Thoracic aorta (tissue), 2 donors: ENCODE results near the gene DERA. TPM values are rescaled to one million over a fixed set of nuclear protein-coding genes. Genes with fewer than 3 reads are reported as not detected.
"Not testable (repeated sequence)": the region's sequence is repeated elsewhere in the genome, so short reads cannot be mapped to it uniquely, and the experiment has no call there.

ENCODE experiments used
- ATAC-seq: fragments of 150-250 bp; one replicate; pipeline ENCODE4 v1.8.0; 2017; ENCODE audit warnings: low read depth; ENCODE audit not compliant: insufficient number of reproducible peaks, low FRiP score
- DNase-seq: peaks from one replicate; pipeline ENCODE4 v3.0.0-alpha.2; 2020; ENCODE audit warnings: low spot score
- H3K27ac ChIP-seq, 2 donors: fragments of 200-600 bp; sonication (generic); 1 replicate in 1 of 2; 2 replicates in 1 of 2; pipeline ENCODE4 v1.5.1; 2016; ENCODE audit warnings: mild to moderate bottlenecking in 2 of 2, moderate library complexity in 2 of 2
- H3K27me3 ChIP-seq: fragments of 200-600 bp; sonication (generic); replicated peaks from 2 replicates; pipeline ENCODE4 v1.6.0; 2016; ENCODE audit warnings: mild to moderate bottlenecking; ENCODE audit not compliant: insufficient read depth
- H3K36me3 ChIP-seq: fragments of 200-600 bp; sonication (generic); one replicate; pipeline ENCODE4 v1.5.1; 2016
- H3K4me1 ChIP-seq, 2 donors: fragments of 200-600 bp; sonication (generic); 1 replicate in 1 of 2; 2 replicates in 1 of 2; pipeline versions ENCODE4 v1.5.1 to v1.6.0; 2016; ENCODE audit warnings: low read depth in 2 of 2, mild to moderate bottlenecking in 1 of 2; ENCODE audit not compliant: control insufficient read depth in 1 of 2
- H3K4me3 ChIP-seq: fragments of 200-600 bp; sonication (generic); 2 replicates; pipeline ENCODE4 v1.5.1; 2016; ENCODE audit warnings: mild to moderate bottlenecking
- H3K9me3 ChIP-seq: fragments of 200-600 bp; sonication (generic); 2 replicates; pipeline ENCODE4 v1.5.1; 2016
- CTCF ChIP-seq: fragments of 200-600 bp; sonication (generic); IDR thresholded peaks from one replicate; pipeline ENCODE4 v1.5.1; 2019; ENCODE audit warnings: antibody characterized with exemption
- total RNA-seq, 2 donors: library from RNA; depleted of rRNA; stranded (reverse); fragments of >200 nt; gene quantifications; one replicate each; pipeline versions ENCODE4 v1.1.0 to v1.2.3, GENCODE V29; 2016

Gene DERA
- total RNA-seq, 2 donors from 2014 or later = 25.5 to 47.4 TPM

GRCh38 chr12:15962760-15963159 is 51.6 kb downstream of the DERA start:
- DNase-seq = no peak
- Histone ChIP-seq H3K4me3 (no peak overlapping the region), H3K9me3 (no peaks in the 10 kb centered on the region), H3K27me3 (no peaks in the 10 kb centered on the region), H3K36me3 (no peaks in the 10 kb centered on the region), H3K4me1 (no peaks in the 10 kb centered on the region), H3K27ac (no peak overlapping the region)
- no peak for TF ChIP-seq CTCF
- no peak for ATAC-seq

GRCh38 chr12:15963271-15963670 is 52.1 kb downstream of the DERA start:
- no peaks in the 10 kb centered on the region for H3K36me3 ChIP-seq
- no peaks in the 10 kb centered on the region for H3K9me3 ChIP-seq
- ATAC-seq = no peak
- no peak overlapping the region for H3K27ac ChIP-seq
- no peak for DNase-seq
- no peak overlapping the region for H3K4me3 ChIP-seq
- H3K27me3 ChIP-seq = no peaks in the 10 kb centered on the region
- TF ChIP-seq CTCF = no peak
- H3K4me1 ChIP-seq = no peaks in the 10 kb centered on the region

- ATAC-seq (no peak), DNase-seq (no peak)
- no peak overlapping the region for H3K27ac ChIP-seq
- H3K27me3 ChIP-seq = no peaks in the 10 kb centered on the region
- no peaks in the 10 kb centered on the region for H3K4me1 ChIP-seq
- H3K4me3 ChIP-seq = no peak overlapping the region
- no peak for TF ChIP-seq CTCF
- H3K9me3 ChIP-seq = no peaks in the 10 kb centered on the region
- H3K36me3 ChIP-seq = peaks cover 2% of the 10 kb centered on the region
These were observed 55.3 kb downstream of the DERA start for GRCh38 chr12:15966426-15966825.

- not testable (repeated sequence) for H3K9me3 ChIP-seq, H3K4me1 ChIP-seq, ATAC-seq, H3K27me3 ChIP-seq, H3K4me3 ChIP-seq, H3K27ac ChIP-seq, DNase-seq, H3K36me3 ChIP-seq
These were observed 55.9 kb downstream of the DERA start for GRCh38 chr12:15967053-15967452.

GRCh38 chr12:15971211-15971610 is 60.1 kb downstream of the DERA start:
- TF ChIP-seq CTCF = no peak
- no peak for ATAC-seq
- no peak overlapping the region for H3K4me3 ChIP-seq
- no peaks in the 10 kb centered on the region for H3K9me3 ChIP-seq
- no peak for DNase-seq
- H3K27ac ChIP-seq = no peak overlapping the region
- peaks cover 9% of the 10 kb centered on the region for H3K36me3 ChIP-seq
- no peaks in the 10 kb centered on the region for H3K4me1 ChIP-seq
- H3K27me3 ChIP-seq = no peaks in the 10 kb centered on the region

- ATAC-seq (no peak), DNase-seq (no peak)
- Histone ChIP-seq H3K4me3 (no peak overlapping the region), H3K36me3 (peaks cover 9% of the 10 kb centered on the region), H3K27me3 (no peaks in the 10 kb centered on the region), H3K4me1 (peaks cover 0 to under 1% of the 10 kb centered on the region in 2 donors), H3K9me3 (no peaks in the 10 kb centered on the region), H3K27ac (no peak overlapping the region)
- TF ChIP-seq CTCF = no peak
These were observed 61.8 kb downstream of the DERA start for GRCh38 chr12:15972894-15973293.
